Mammary epithelial cell (primary cell): Measurements from ENCODE around the gene LIPC.

Experiments
- EZH2 ChIP-seq: IDR thresholded peaks from 2 replicates; pipeline ENCODE4 v1.6.1; 2012; ENCODE audit warnings: low read length, inconsistent platforms, borderline replicate concordance
- TF ChIP-seq, protein P1 (sequence below), 2 donors: IDR thresholded peaks in 1 of 2; conservative IDR thresholded peaks in 1 of 2; 2 replicates each; pipeline ENCODE4 v1.5.1; 2011 to 2012; ENCODE audit warnings: inconsistent platforms in 2 of 2, low read length in 2 of 2, mild to moderate bottlenecking in 2 of 2, control low read depth in 1 of 2, low read depth in 1 of 2; ENCODE audit not compliant: insufficient read depth in 1 of 2; ENCODE audit errors: extremely low read depth in 1 of 2

DNA sequence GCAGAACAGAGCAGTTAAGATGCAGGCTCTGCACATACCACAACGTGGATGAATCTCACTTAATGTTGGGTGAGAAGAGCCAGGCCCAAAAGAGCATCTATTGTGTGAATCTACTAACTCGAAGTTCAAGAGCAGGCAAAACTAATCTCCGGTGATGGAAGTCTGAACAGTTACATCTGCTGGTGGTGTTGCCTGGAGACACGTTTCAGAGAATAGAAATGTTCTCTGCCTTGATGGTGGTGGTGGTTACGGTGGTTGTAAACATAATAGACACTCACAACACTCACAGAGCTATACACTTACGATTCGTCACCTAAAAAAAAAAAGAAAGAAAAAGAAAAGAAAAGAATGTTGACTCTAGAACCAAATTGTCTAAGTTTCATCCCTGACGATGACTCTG, 86.8 kb downstream of the LIPC start:
- TF ChIP-seq EZH2, result no peak
- TF ChIP-seq, protein P1, sequence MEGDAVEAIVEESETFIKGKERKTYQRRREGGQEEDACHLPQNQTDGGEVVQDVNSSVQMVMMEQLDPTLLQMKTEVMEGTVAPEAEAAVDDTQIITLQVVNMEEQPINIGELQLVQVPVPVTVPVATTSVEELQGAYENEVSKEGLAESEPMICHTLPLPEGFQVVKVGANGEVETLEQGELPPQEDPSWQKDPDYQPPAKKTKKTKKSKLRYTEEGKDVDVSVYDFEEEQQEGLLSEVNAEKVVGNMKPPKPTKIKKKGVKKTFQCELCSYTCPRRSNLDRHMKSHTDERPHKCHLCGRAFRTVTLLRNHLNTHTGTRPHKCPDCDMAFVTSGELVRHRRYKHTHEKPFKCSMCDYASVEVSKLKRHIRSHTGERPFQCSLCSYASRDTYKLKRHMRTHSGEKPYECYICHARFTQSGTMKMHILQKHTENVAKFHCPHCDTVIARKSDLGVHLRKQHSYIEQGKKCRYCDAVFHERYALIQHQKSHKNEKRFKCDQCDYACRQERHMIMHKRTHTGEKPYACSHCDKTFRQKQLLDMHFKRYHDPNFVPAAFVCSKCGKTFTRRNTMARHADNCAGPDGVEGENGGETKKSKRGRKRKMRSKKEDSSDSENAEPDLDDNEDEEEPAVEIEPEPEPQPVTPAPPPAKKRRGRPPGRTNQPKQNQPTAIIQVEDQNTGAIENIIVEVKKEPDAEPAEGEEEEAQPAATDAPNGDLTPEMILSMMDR (conservative IDR thresholded peaks at IDR 0.05 in 1 of 2, IDR thresholded peaks at IDR 0.05 in 1 of 2; ENCODE audit: extremely low read depth in 1 of 2, insufficient read depth in 1 of 2, low read depth in 1 of 2, low read length in 2 of 2), result no peak
